ENCODE measurements around the gene RBMS3. TPM values are rescaled to one million over a fixed set of nuclear protein-coding genes. Genes with fewer than 3 reads are reported as not detected.
"Not testable (repeated sequence)": the region's sequence is repeated elsewhere in the genome, so short reads cannot be mapped to it uniquely, and the experiment has no call there.

RBMS3 gene
- total RNA-seq, 1 experiment from 2014 or later, result 5.9 TPM

GRCh38 chr3:29430558-29430971 is 149.7 kb downstream of the RBMS3 start:
- peak; percentile 44 for DNase-seq (ENCODE audit: low read depth, low spot score)

GRCh38 chr3:29436612-29437323 is 155.9 kb downstream of the RBMS3 start:
- in situ Hi-C loops (cut with HindIII; ENCODE audit: low pct_unique_long_range_greater_than_20kb, low sequenced_read_pairs), result no loop called here
- DNase-seq (ENCODE audit: low read depth, low spot score), result no peak

More at GRCh38 chr3:29430558-29430971, 149.7 kb downstream of the RBMS3 start:
- in situ Hi-C loops (cut with HindIII; ENCODE audit: low pct_unique_long_range_greater_than_20kb, low sequenced_read_pairs), result no loop called here

GRCh38 chr3:29438580-29438979 is 157.7 kb downstream of the RBMS3 start:
- DNase-seq (ENCODE audit: low read depth, low spot score), result no peak
- in situ Hi-C loops (cut with HindIII; ENCODE audit: low pct_unique_long_range_greater_than_20kb, low sequenced_read_pairs), result no loop called here

- DNase-seq (ENCODE audit: low read depth, low spot score), result no peak
- in situ Hi-C loops (cut with HindIII; ENCODE audit: low pct_unique_long_range_greater_than_20kb, low sequenced_read_pairs), result no loop called here
Observed at GRCh38 chr3:29440413-29441305, 159.8 kb downstream of the RBMS3 start.

- in situ Hi-C loops (cut with HindIII; ENCODE audit: low pct_unique_long_range_greater_than_20kb, low sequenced_read_pairs), result no loop called here
- no peak for DNase-seq (ENCODE audit: low read depth, low spot score)
Observed at GRCh38 chr3:29441422-29441821, 160.6 kb downstream of the RBMS3 start.

- in situ Hi-C loops (cut with HindIII; ENCODE audit: low pct_unique_long_range_greater_than_20kb, low sequenced_read_pairs), result no loop called here
- DNase-seq (ENCODE audit: low read depth, low spot score), result peak; percentile 30
Observed at GRCh38 chr3:29447946-29448627, 167.2 kb downstream of the RBMS3 start.

- in situ Hi-C loops (cut with HindIII; ENCODE audit: low pct_unique_long_range_greater_than_20kb, low sequenced_read_pairs), result no loop called here
Observed at GRCh38 chr3:29451920-29452319, 171.0 kb downstream of the RBMS3 start.

GRCh38 chr3:29452934-29453283 is 172.0 kb downstream of the RBMS3 start:
- in situ Hi-C loops (cut with HindIII; ENCODE audit: low pct_unique_long_range_greater_than_20kb, low sequenced_read_pairs), result no loop called here
- DNase-seq (ENCODE audit: low read depth, low spot score), result no peak

More at GRCh38 chr3:29451920-29452319, 171.0 kb downstream of the RBMS3 start:
- DNase-seq (ENCODE audit: low read depth, low spot score), result no peak

GRCh38 chr3:29453284-29454001 is 172.6 kb downstream of the RBMS3 start:
- in situ Hi-C loops (cut with HindIII; ENCODE audit: low pct_unique_long_range_greater_than_20kb, low sequenced_read_pairs), result no loop called here
- peak; percentile 66 for DNase-seq (ENCODE audit: low read depth, low spot score)

GRCh38 chr3:29454161-29454611 is 173.3 kb downstream of the RBMS3 start:
- DNase-seq (ENCODE audit: low read depth, low spot score), result peak; percentile 98
- in situ Hi-C loops (cut with HindIII; ENCODE audit: low pct_unique_long_range_greater_than_20kb, low sequenced_read_pairs), result no loop called here

GRCh38 chr3:29456901-29457300 is 176.0 kb downstream of the RBMS3 start:
- in situ Hi-C loops (cut with HindIII; ENCODE audit: low pct_unique_long_range_greater_than_20kb, low sequenced_read_pairs), result no loop called here
- DNase-seq (ENCODE audit: low read depth, low spot score), result no peak

- in situ Hi-C loops (cut with HindIII; ENCODE audit: low pct_unique_long_range_greater_than_20kb, low sequenced_read_pairs), result no loop called here
Observed at GRCh38 chr3:29463304-29463703, 182.4 kb downstream of the RBMS3 start.

GRCh38 chr3:29465836-29466235 is 185.0 kb downstream of the RBMS3 start:
- in situ Hi-C loops (cut with HindIII; ENCODE audit: low pct_unique_long_range_greater_than_20kb, low sequenced_read_pairs), result no loop called here

More at GRCh38 chr3:29463304-29463703, 182.4 kb downstream of the RBMS3 start:
- no peak for DNase-seq (ENCODE audit: low read depth, low spot score)

GRCh38 chr3:29466442-29466841 is 185.6 kb downstream of the RBMS3 start:
- in situ Hi-C loops (cut with HindIII; ENCODE audit: low pct_unique_long_range_greater_than_20kb, low sequenced_read_pairs), result no loop called here
- peak; percentile 41 for DNase-seq (ENCODE audit: low read depth, low spot score)

More at GRCh38 chr3:29465836-29466235, 185.0 kb downstream of the RBMS3 start:
- peak; percentile 48 for DNase-seq (ENCODE audit: low read depth, low spot score)

GRCh38 chr3:29468187-29468586 is 187.3 kb downstream of the RBMS3 start:
- DNase-seq (ENCODE audit: low read depth, low spot score), result no peak
- in situ Hi-C loops (cut with HindIII; ENCODE audit: low pct_unique_long_range_greater_than_20kb, low sequenced_read_pairs), result no loop called here

GRCh38 chr3:29473481-29474170 is 192.8 kb downstream of the RBMS3 start:
- DNase-seq (ENCODE audit: low read depth, low spot score); in situ Hi-C loops (cut with HindIII; ENCODE audit: low pct_unique_long_range_greater_than_20kb, low sequenced_read_pairs): not testable (repeated sequence)

GRCh38 chr3:29475305-29475840 is 194.5 kb downstream of the RBMS3 start:
- in situ Hi-C loops (cut with HindIII; ENCODE audit: low pct_unique_long_range_greater_than_20kb, low sequenced_read_pairs), result no loop called here
- DNase-seq (ENCODE audit: low read depth, low spot score), result no peak
